HCT116 (cell line): ENCODE data around the gene TEX54. TPM values are rescaled to one million over a fixed set of nuclear protein-coding genes. Genes with fewer than 3 reads are reported as not detected.

Source experiments
- ATAC-seq: fragments of 200-7000 bp; cut with Tn5 transposase; 2 replicates; pipeline ENCODE4 v1.9.1; 2020; ENCODE audit warnings: mild to moderate bottlenecking, moderate library complexity
- BruUV-seq: library from RNA; stranded (reverse); fragments of 400-500 nt; replicated peaks from 2 replicates; lab custom pipeline; 2021; lab: Mats Ljungman, UMichigan
- CTCF ChIA-PET: fragments of 300-600 bp; sonication (Branson Sonifier 250); formaldehyde crosslinking; loops from one replicate; lab custom pipeline; 2021; ENCODE audit warnings: antibody characterized with exemption; lab: Charles Lee
- POLR2A ChIA-PET: fragments of 300-600, 350-600 bp; sonication (Branson Sonifier 250); formaldehyde crosslinking; loops from one replicate; lab custom pipeline; 2021; ENCODE audit warnings: antibody characterized with exemption; lab: Charles Lee
- RAD21 ChIA-PET, 2 experiments: fragments of 300-600 bp; sonication (Branson Sonifier 250); formaldehyde crosslinking; loops; one replicate each; lab custom pipeline; 2023; ENCODE audit warnings: low total read pairs in 2 of 2; ENCODE audit not compliant: uncharacterized antibody in 2 of 2, unreplicated experiment in 2 of 2, low non-redundant PET in 1 of 2; lab: Charles Lee
- DNase-seq: peaks from one replicate; pipeline ENCODE4 v3.0.0-alpha.2; 2010; ENCODE audit warnings: low read depth, low spot score
- H2AFZ ChIP-seq: fragments of 200-600 bp; shearing (Covaris generic), sonication (generic); 2 replicates; pipeline ENCODE4 v1.6.1; 2017; ENCODE audit warnings: low read depth, mixed run types, mixed read lengths, antibody characterized with exemption, low read length; ENCODE audit not compliant: poor library complexity, severe bottlenecking
- H3K27ac ChIP-seq: 2 replicates; pipeline ENCODE4 v1.5.1; 2012; ENCODE audit warnings: low read depth, low read length
- H3K27me3 ChIP-seq: fragments of 200-600 bp; sonication (generic); 2 replicates; pipeline ENCODE4 v1.6.1; 2016; ENCODE audit warnings: mixed run types, low read length, mixed read lengths; ENCODE audit not compliant: insufficient read depth
- H3K36me3 ChIP-seq, 2 experiments: fragments of 200-500 bp in 1 of 2; fragments of 200-600 bp in 1 of 2; sonication (Bioruptor generic) in 1 of 2; sonication (generic) in 1 of 2; 2 replicates each; pipeline versions ENCODE4 v1.5.1 to v1.6.1; 2014 to 2016; ENCODE audit warnings: low read length in 2 of 2, inconsistent platforms in 1 of 2, mixed read lengths in 1 of 2, mixed run types in 1 of 2; ENCODE audit not compliant: insufficient read depth in 2 of 2, control insufficient read depth in 1 of 2
- H3K4me1 ChIP-seq, 2 experiments: fragments of 200-600 bp in 1 of 2; sonication (generic) in 1 of 2; 2 replicates each; pipeline versions ENCODE4 v1.5.1 to v1.6.1; 2012 to 2017; ENCODE audit warnings: low read length in 2 of 2, inconsistent platforms in 1 of 2, mild to moderate bottlenecking in 1 of 2, mixed read lengths in 1 of 2, mixed run types in 1 of 2, moderate library complexity in 1 of 2; ENCODE audit not compliant: insufficient read depth in 2 of 2, control insufficient read depth in 1 of 2
- H3K4me2 ChIP-seq: fragments of 200-600 bp; sonication (generic); 2 replicates; pipeline ENCODE4 v1.6.1; 2017; ENCODE audit warnings: mixed run types, low read length, mixed read lengths
- H3K4me3 ChIP-seq, 2 experiments: fragments of 200-600 bp in 1 of 2; sonication (generic) in 1 of 2; replicated peaks in 1 of 2; 2 replicates each; pipeline ENCODE4 v1.5.1; 2011 to 2016; ENCODE audit warnings: low read length in 2 of 2, control low read depth in 1 of 2, low read depth in 1 of 2, mild to moderate bottlenecking in 1 of 2, mixed read lengths in 1 of 2, mixed run types in 1 of 2
- H3K79me2 ChIP-seq: fragments of 200-600 bp; sonication (generic); 2 replicates; pipeline ENCODE4 v1.6.1; 2017; ENCODE audit warnings: mild to moderate bottlenecking, mixed run types, low read length, moderate library complexity, mixed read lengths; ENCODE audit not compliant: insufficient read depth
- H3K9ac ChIP-seq: fragments of 200-600 bp; sonication (generic); 2 replicates; pipeline ENCODE4 v1.6.1; 2016; ENCODE audit warnings: low read length, mixed read lengths
- H3K9me2 ChIP-seq: fragments of 200-600 bp; sonication (generic), shearing (Covaris generic); 2 replicates; pipeline ENCODE4 v1.6.1; 2017; ENCODE audit warnings: mixed run types, mild to moderate bottlenecking, moderate library complexity; ENCODE audit not compliant: insufficient read depth
- H3K9me3 ChIP-seq, 2 experiments: fragments of 200-500 bp in 1 of 2; fragments of 200-600 bp in 1 of 2; sonication (Bioruptor generic) in 1 of 2; sonication (generic) in 1 of 2; 2 replicates each; pipeline ENCODE4 v1.6.1; 2014 to 2017; ENCODE audit warnings: low read length in 2 of 2, mixed read lengths in 2 of 2, inconsistent platforms in 1 of 2, low read depth in 1 of 2, mild to moderate bottlenecking in 1 of 2, mixed run types in 1 of 2, moderate library complexity in 1 of 2; ENCODE audit not compliant: control insufficient read depth in 1 of 2, insufficient read depth in 1 of 2
- H4K20me1 ChIP-seq: fragments of 200-600 bp; sonication (generic), shearing (Covaris generic); 2 replicates; pipeline ENCODE4 v1.6.1; 2017; ENCODE audit warnings: mixed run types, mild to moderate bottlenecking, moderate library complexity; ENCODE audit not compliant: insufficient read depth
- POLR2AphosphoS5 ChIP-seq: IDR thresholded peaks from 2 replicates; pipeline ENCODE4 v1.6.1; 2011; ENCODE audit warnings: mild to moderate bottlenecking, low read depth, low read length, moderate library complexity
- TCF7L2 ChIP-seq: IDR thresholded peaks from 2 replicates; pipeline ENCODE4 v1.7.0; 2011; ENCODE audit warnings: borderline replicate concordance, inconsistent platforms; ENCODE audit not compliant: insufficient read depth, insufficient read length; ENCODE audit errors: extremely low read depth
- ZBTB33 ChIP-seq: IDR thresholded peaks from 2 replicates; pipeline ENCODE4 v1.6.1; 2011; ENCODE audit warnings: mild to moderate bottlenecking, low read length, moderate library complexity; ENCODE audit not compliant: insufficient replicate concordance; ENCODE audit errors: extremely low read depth
- ZNF274 ChIP-seq: fragments of 200-500 bp; sonication (Bioruptor generic); IDR thresholded peaks from 2 replicates; pipeline ENCODE4 v1.6.1; 2014; ENCODE audit warnings: mild to moderate bottlenecking, low read depth, low read length, inconsistent platforms
- intact Hi-C: fragments of 100-400 bp; cut with micrococcal nuclease; formaldehyde crosslinking; loops from 2 replicates; pipeline ENCODE4 v1.10.0; 2022
- total RNA-seq: library from RNA; stranded (reverse); gene quantifications from one replicate; pipeline ENCODE4 v1.2.1, GENCODE V29; 2021; ENCODE audit not compliant: unreplicated experiment

The TEX54 gene
- total RNA-seq, 1 experiment from 2014 or later = not detected

- H2AFZ ChIP-seq = no peak overlapping the region
- ChIA-PET POLR2A (interaction anchor here (0.8 to 4.2 kb wide), 9 partner anchors 8 to 819 kb away, joined by 3 to 50 read pairs (median 8); partner anchors contain the start of genes STX5, TEX54 and ZBTB3), RAD21 (interaction anchor here in 1 of 2 experiments (0.7 kb wide), 1 partner anchor 16 kb away, joined by 4 read pairs; no protein-coding TSS in a partner anchor), CTCF (interaction anchor here (0.8 to 1.6 kb wide), 7 partner anchors 26 to 139 kb away, joined by 3 to 7 read pairs (median 4); partner anchors contain the start of gene STX5)
- peaks cover 42 to 59% of the 10 kb centered on the region in 2 experiments for H3K36me3 ChIP-seq
- H3K4me1 ChIP-seq = peaks cover 38 to 80% of the 10 kb centered on the region in 2 experiments
- H3K9me2 ChIP-seq = no peaks in the 10 kb centered on the region
- intact Hi-C loops = loop anchor here (5.0 kb wide), 1 partner anchor 95 kb away; the partner anchor contains the start of gene TMEM179B
- peak overlapping the region; percentile 96 for H3K27ac ChIP-seq
- peak; percentile 53 for TF ChIP-seq ZBTB33
- peak; percentile 92 for TF ChIP-seq TCF7L2
- peak; percentile 60 for TF ChIP-seq POLR2AphosphoS5
- no peak for TF ChIP-seq ZNF274
- no peaks in the 10 kb centered on the region for H3K9me3 ChIP-seq
- peak overlapping the region; percentile 79 for H3K4me2 ChIP-seq
- peak overlapping the region; percentile 75 to 85 for H3K4me3 ChIP-seq
- TSS peak; percentile 45 for BruUV-seq
- peaks cover 96% of the 10 kb centered on the region for H3K79me2 ChIP-seq
- H3K27me3 ChIP-seq = no peaks in the 10 kb centered on the region
- peaks cover 33% of the 10 kb centered on the region; the same call in 1 of the 2 replicates for H4K20me1 ChIP-seq
- peak overlapping the region; percentile 92 for H3K9ac ChIP-seq
- ATAC-seq (peak; percentile 51), DNase-seq (peak; percentile 90)
These were observed 49.2 kb upstream of the TEX54 start for GRCh38 chr11:62881579-62882430.
